ENCODE results near the gene TUBA1C. TPM values are rescaled to one million over a fixed set of nuclear protein-coding genes. Genes with fewer than 3 reads are reported as not detected.

The TUBA1C gene
- total and polyA plus RNA-seq, 9 of the 15 experiments (the other 6 are each of a cell fraction or from before 2014, with no cell fraction given), result 755 to 3,012 (median 914) TPM

GRCh38 chr12:49288412-49288853 lies 23.6 kb downstream of the TUBA1C start (continued):
- TF ChIP-seq GATA2 (CRISPR knock-in tag; IDR thresholded peaks at IDR 0.05) (no peak), ZNF830 (CRISPR knock-in tag; IDR thresholded peaks at IDR 0.05) (no peak), SP1 (CRISPR knock-in tag; IDR thresholded peaks at IDR 0.05) (no peak), HDAC1 (IDR thresholded peaks at IDR 0.05) (peak in 1 of 2 experiments; percentile 55; a peak in 1 of 4 replicates), TARDBP (IDR thresholded peaks at IDR 0.05) (no peak), RFX1 (IDR thresholded peaks at IDR 0.05) (no peak), ZFP91 (CRISPR knock-in tag; IDR thresholded peaks at IDR 0.05) (no peak), ZNF436 (CRISPR knock-in tag; IDR thresholded peaks at IDR 0.05) (no peak), NONO (IDR thresholded peaks at IDR 0.05; ENCODE audit: low read depth in 2 of 2, low read length in 1 of 2) (no peak), CREM (IDR thresholded peaks at IDR 0.05; ENCODE audit: low read depth) (peak; percentile 95), ARID2 (IDR thresholded peaks at IDR 0.05) (peak; percentile 32; the same call in 1 of the 2 replicates), ZBTB49 (CRISPR knock-in tag; IDR thresholded peaks at IDR 0.05; ENCODE audit: borderline replicate concordance) (no peak), NFATC3 (IDR thresholded peaks at IDR 0.05) (no peak), RBM25 (IDR thresholded peaks at IDR 0.05; ENCODE audit: low read depth, low read length, severe bottlenecking) (peak; percentile 91), ARID4B (CRISPR knock-in tag; IDR thresholded peaks at IDR 0.05) (no peak)
- TF ChIP-seq, protein P1, sequence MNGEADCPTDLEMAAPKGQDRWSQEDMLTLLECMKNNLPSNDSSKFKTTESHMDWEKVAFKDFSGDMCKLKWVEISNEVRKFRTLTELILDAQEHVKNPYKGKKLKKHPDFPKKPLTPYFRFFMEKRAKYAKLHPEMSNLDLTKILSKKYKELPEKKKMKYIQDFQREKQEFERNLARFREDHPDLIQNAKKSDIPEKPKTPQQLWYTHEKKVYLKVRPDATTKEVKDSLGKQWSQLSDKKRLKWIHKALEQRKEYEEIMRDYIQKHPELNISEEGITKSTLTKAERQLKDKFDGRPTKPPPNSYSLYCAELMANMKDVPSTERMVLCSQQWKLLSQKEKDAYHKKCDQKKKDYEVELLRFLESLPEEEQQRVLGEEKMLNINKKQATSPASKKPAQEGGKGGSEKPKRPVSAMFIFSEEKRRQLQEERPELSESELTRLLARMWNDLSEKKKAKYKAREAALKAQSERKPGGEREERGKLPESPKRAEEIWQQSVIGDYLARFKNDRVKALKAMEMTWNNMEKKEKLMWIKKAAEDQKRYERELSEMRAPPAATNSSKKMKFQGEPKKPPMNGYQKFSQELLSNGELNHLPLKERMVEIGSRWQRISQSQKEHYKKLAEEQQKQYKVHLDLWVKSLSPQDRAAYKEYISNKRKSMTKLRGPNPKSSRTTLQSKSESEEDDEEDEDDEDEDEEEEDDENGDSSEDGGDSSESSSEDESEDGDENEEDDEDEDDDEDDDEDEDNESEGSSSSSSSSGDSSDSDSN (IDR thresholded peaks at IDR 0.05; ENCODE audit: borderline replicate concordance in 1 of 2, low read depth in 2 of 2, low read length in 2 of 2), result no peak

All from K562 (cell line).